HG03565 (cell line): ENCODE data around the gene GFY.
"Not testable (repeated sequence)": the region's sequence is repeated elsewhere in the genome, so short reads cannot be mapped to it uniquely, and the experiment has no call there.

Experiments used
- ATAC-seq: cut with Tn5 transposase; IDR thresholded peaks from one replicate; pipeline ENCODE4 v1.9.1; 2021; ENCODE audit warnings: mild to moderate bottlenecking, moderate library complexity; ENCODE audit not compliant: unreplicated experiment

Gene GFY

GRCh38 chr19:49468199-49468598 is 43.0 kb downstream of the GFY start:
- ATAC-seq = no peak

GRCh38 chr19:49468746-49469447 is 43.7 kb downstream of the GFY start:
- no peak for ATAC-seq

GRCh38 chr19:49469828-49470614 is 44.8 kb downstream of the GFY start:
- peak; percentile 42 for ATAC-seq

- ATAC-seq = no peak
Measured at GRCh38 chr19:49470615-49470978, 45.4 kb downstream of the GFY start.

GRCh38 chr19:49472936-49473335 is 47.7 kb downstream of the GFY start:
- no peak for ATAC-seq

GRCh38 chr19:49473501-49473867 is 48.3 kb downstream of the GFY start:
- ATAC-seq = not testable (repeated sequence)

GRCh38 chr19:49473868-49474541 is 48.8 kb downstream of the GFY start, which contains the start of gene FLT3LG:
FLT3LG (plus strand) TSS chr19:49474215; CDS start chr19:49474640, 425 bp downstream.
- peak; percentile 41 for ATAC-seq

- no peak for ATAC-seq
Measured at GRCh38 chr19:49474542-49474924, 49.3 kb downstream of the GFY start.

GRCh38 chr19:49475191-49475917 is 50.2 kb downstream of the GFY start:
- no peak for ATAC-seq

GRCh38 chr19:49475995-49476880 is 51.0 kb downstream of the GFY start:
- no peak for ATAC-seq
